SK-N-MC (cell line): ENCODE results near the gene METAP2.

Experiments
- DNase-seq: peaks from one replicate; pipeline ENCODE4 v3.0.0-alpha.2; 2011; ENCODE audit warnings: low read depth, low spot score
- H3K27ac ChIP-seq: fragments of 200-600 bp; sonication (generic); 2 replicates; pipeline ENCODE4 v1.5.1; 2016; ENCODE audit warnings: mixed run types
- H3K36me3 ChIP-seq: fragments of 200-600 bp; sonication (generic); 2 replicates; pipeline ENCODE4 v1.6.1; 2017; ENCODE audit warnings: antibody characterized with exemption, low read length, mixed read lengths; ENCODE audit not compliant: insufficient read depth
- H3K4me3 ChIP-seq: fragments of 200-600 bp; sonication (generic); 2 replicates; pipeline ENCODE4 v1.5.1; 2016
- H3K9ac ChIP-seq: fragments of 200-600 bp; sonication (generic); 2 replicates; pipeline ENCODE4 v1.8.0; 2017; ENCODE audit warnings: mixed run types, mixed read lengths; ENCODE audit not compliant: insufficient read length
- H3K9me3 ChIP-seq: fragments of 200-600 bp; sonication (generic); 2 replicates; pipeline ENCODE4 v1.6.1; 2017; ENCODE audit warnings: low read depth, mild to moderate bottlenecking, antibody characterized with exemption, low read length, moderate library complexity, mixed read lengths
- EZH2 ChIP-seq: fragments of 200-600 bp; sonication (generic); IDR thresholded peaks from one replicate; pipeline ENCODE4 v1.6.1; 2017; ENCODE audit warnings: antibody characterized with exemption
- FOXP2 ChIP-seq: optimal IDR thresholded peaks from 2 replicates; pipeline ENCODE3; 2011; ENCODE audit warnings: mild to moderate bottlenecking, moderate library complexity; ENCODE audit not compliant: insufficient read depth; ENCODE audit errors: extremely low read length, control extremely low read depth
- POLR2AphosphoS5 ChIP-seq: IDR thresholded peaks from 2 replicates; pipeline ENCODE4 v1.6.1; 2012; ENCODE audit warnings: mild to moderate bottlenecking, low read depth, low read length, borderline replicate concordance

METAP2 gene

GRCh38 chr12:95532851-95533250 is 58.9 kb downstream of the METAP2 start:
- TF ChIP-seq EZH2 (no peak), POLR2AphosphoS5 (no peak), FOXP2 (no peak)
- no peak for DNase-seq
- no peak overlapping the region for H3K4me3 ChIP-seq
- H3K36me3 ChIP-seq: no peaks in the 10 kb centered on the region
- no peak overlapping the region for H3K27ac ChIP-seq
- no peak overlapping the region for H3K9ac ChIP-seq
- no peaks in the 10 kb centered on the region for H3K9me3 ChIP-seq

- Histone ChIP-seq H3K27ac (no peak overlapping the region), H3K4me3 (no peak overlapping the region)
- no peak for DNase-seq
Observed at GRCh38 chr12:95533985-95534384, 60.0 kb downstream of the METAP2 start.

GRCh38 chr12:95538006-95538405 is 64.1 kb downstream of the METAP2 start:
- H3K36me3 ChIP-seq: no peaks in the 10 kb centered on the region
- H3K9ac ChIP-seq: no peak overlapping the region
- TF ChIP-seq EZH2: no peak
- no peak for TF ChIP-seq POLR2AphosphoS5
- TF ChIP-seq FOXP2: no peak
- H3K4me3 ChIP-seq: no peak overlapping the region
- H3K9me3 ChIP-seq: no peaks in the 10 kb centered on the region
- no peak for DNase-seq
- no peak overlapping the region for H3K27ac ChIP-seq

More at GRCh38 chr12:95533985-95534384, 60.0 kb downstream of the METAP2 start:
- no peak overlapping the region for H3K9ac ChIP-seq
- TF ChIP-seq POLR2AphosphoS5 (no peak), EZH2 (no peak), FOXP2 (no peak)
- H3K9me3 ChIP-seq: no peaks in the 10 kb centered on the region
- no peaks in the 10 kb centered on the region for H3K36me3 ChIP-seq

GRCh38 chr12:95538656-95539055 is 64.7 kb downstream of the METAP2 start:
- H3K27ac ChIP-seq: no peak overlapping the region
- H3K36me3 ChIP-seq: no peaks in the 10 kb centered on the region
- DNase-seq: no peak
- no peaks in the 10 kb centered on the region for H3K9me3 ChIP-seq
- H3K9ac ChIP-seq: no peak overlapping the region
- no peak for TF ChIP-seq POLR2AphosphoS5
- TF ChIP-seq FOXP2: no peak
- no peak for TF ChIP-seq EZH2
- H3K4me3 ChIP-seq: no peak overlapping the region

- no peak for DNase-seq
- H3K9me3 ChIP-seq: no peaks in the 10 kb centered on the region
- H3K36me3 ChIP-seq: no peaks in the 10 kb centered on the region
- no peak overlapping the region for H3K27ac ChIP-seq
- H3K4me3 ChIP-seq: no peak overlapping the region
- TF ChIP-seq FOXP2 (no peak), EZH2 (no peak), POLR2AphosphoS5 (no peak)
- H3K9ac ChIP-seq: no peak overlapping the region
Observed at GRCh38 chr12:95541436-95541835, 67.5 kb downstream of the METAP2 start.

- no peak for DNase-seq
- no peaks in the 10 kb centered on the region for H3K36me3 ChIP-seq
Observed at GRCh38 chr12:95543305-95543704, 69.4 kb downstream of the METAP2 start.

GRCh38 chr12:95544756-95545155 is 70.8 kb downstream of the METAP2 start:
- TF ChIP-seq POLR2AphosphoS5: no peak
- TF ChIP-seq FOXP2: no peak
- no peak for TF ChIP-seq EZH2
- no peak overlapping the region for H3K9ac ChIP-seq
- peaks cover 5% of the 10 kb centered on the region; the same call in 1 of the 2 replicates for H3K9me3 ChIP-seq
- H3K4me3 ChIP-seq: no peak overlapping the region
- DNase-seq: no peak
- no peak overlapping the region for H3K27ac ChIP-seq
- H3K36me3 ChIP-seq: no peaks in the 10 kb centered on the region

More at GRCh38 chr12:95543305-95543704, 69.4 kb downstream of the METAP2 start:
- Histone ChIP-seq H3K9me3 (no peaks in the 10 kb centered on the region), H3K9ac (no peak overlapping the region), H3K4me3 (no peak overlapping the region), H3K27ac (no peak overlapping the region)
- TF ChIP-seq FOXP2 (no peak), POLR2AphosphoS5 (no peak), EZH2 (no peak)

- H3K4me3 ChIP-seq: no peak overlapping the region
- H3K27ac ChIP-seq: no peak overlapping the region
- peaks cover 5% of the 10 kb centered on the region; the same call in 1 of the 2 replicates for H3K9me3 ChIP-seq
- H3K36me3 ChIP-seq: no peaks in the 10 kb centered on the region
- DNase-seq: no peak
- no peak overlapping the region for H3K9ac ChIP-seq
- TF ChIP-seq FOXP2 (no peak), EZH2 (no peak), POLR2AphosphoS5 (no peak)
Observed at GRCh38 chr12:95545303-95545702, 71.4 kb downstream of the METAP2 start.
